ENCODE results near the gene FTHL17.

Gene FTHL17

DNA sequence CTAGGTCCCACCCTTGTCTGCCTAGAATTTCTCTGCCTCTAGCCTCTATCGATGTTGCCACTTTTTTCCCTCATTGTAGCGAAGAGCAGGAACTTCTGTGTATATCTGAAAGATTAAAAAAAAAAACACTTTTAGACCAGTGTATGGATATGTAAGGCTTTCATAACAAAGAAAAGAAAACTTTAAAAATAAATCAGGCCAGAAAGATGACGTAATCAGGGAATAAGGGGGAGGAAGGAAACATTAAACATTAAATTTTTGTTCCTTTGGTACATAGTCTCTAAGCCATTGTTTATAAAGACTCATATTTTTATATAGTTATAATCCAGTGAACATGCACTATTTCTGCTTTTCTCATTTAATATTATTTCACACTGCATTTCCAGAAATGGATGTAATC is 26.2 kb upstream of the FTHL17 start:
- no peak for TF ChIP-seq CTCF (IDR thresholded peaks at IDR 0.05)

- TF ChIP-seq CTCF (IDR thresholded peaks at IDR 0.05): no peak
Observed at GRCh38 chrX:31093639-31093975, 21.8 kb upstream of the FTHL17 start.

DNA sequence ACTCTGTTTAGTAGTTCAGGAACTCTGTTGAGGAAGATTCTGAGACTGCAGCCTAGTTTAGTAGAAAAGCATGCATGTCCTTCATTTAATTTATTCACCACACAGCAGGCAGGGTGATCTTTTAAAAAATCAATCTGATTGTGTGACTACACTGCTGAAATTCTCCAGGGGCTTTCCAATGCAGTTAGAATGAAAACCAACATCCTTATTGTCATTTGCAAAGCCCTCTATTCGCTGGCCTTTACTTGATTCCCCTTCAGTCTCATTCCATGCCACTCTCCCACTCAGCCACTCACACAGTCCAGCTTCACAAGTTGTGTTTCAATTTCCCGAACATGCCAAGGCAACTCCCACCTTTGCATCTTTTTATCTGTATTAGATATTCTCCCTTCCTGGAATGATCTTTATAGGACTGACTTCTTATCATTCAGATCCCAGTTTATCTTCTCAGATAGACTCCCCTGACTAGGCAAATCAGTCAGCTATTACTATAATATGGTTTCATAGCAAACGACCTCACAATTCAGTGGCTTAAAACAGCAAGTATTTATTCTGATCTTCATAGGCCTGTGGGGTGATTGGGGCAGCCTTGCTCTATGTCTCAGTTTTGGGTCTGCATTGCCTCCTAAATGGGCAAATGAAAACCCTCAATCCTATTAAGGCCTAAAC is 21.3 kb upstream of the FTHL17 start:
- no peak for TF ChIP-seq CTCF (IDR thresholded peaks at IDR 0.05)

DNA sequence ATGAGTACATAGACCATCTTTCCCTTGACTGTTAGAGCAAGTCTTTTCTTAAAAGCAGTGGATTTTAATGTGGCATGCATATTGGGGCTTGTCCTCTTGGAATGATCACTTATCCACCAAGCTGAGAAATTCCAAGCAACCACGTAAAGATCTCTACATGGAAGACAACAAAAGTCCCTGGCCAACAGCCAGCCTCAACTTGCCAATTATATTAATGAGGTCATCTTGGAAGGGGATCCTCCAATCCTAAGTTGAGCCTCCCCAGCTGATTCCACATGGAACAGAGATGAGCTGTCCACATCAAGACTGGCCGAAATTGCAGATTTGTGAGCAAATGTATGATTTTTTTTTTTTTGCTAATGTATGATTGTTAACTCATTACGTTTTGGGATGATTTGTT is 20.6 kb upstream of the FTHL17 start:
- no peak for TF ChIP-seq CTCF (IDR thresholded peaks at IDR 0.05)

DNA sequence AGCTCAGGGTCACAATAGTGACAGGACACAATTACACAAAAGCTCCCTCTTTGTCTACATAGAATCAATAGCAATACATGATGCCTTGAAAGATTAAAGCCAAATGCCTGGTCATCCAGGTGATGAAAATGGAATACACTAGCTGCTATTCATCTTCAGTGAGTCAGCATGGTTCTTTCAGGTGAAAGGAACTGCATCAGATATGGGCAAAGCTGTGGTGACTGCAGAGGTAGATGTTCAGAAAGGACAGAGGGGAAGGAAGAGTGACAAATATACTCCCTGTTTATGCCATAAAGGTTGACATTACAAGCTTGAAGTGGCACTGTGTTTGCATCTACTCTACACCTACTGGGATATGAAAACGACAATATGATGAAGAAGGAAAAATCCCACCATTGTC is 20.0 kb upstream of the FTHL17 start:
- TF ChIP-seq CTCF (IDR thresholded peaks at IDR 0.05): no peak

DNA sequence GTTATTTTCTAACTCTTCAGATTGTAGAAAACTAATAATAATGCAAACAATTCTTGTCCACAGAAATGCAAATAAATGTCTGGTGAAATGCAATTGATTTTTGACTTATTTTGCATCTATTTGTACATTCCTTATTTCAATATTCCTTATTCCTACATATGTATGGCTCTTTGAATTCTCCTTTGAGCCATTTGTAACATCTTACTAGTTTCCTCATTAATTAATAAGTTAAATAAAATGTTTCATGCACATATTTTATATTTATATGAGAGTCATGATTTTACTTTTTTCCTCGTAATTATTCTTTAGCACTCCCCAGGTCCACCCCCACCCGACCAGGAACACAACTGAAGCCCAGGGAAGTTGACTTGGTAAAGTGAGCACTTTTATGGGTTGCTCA is 2.7 kb upstream of the FTHL17 start:
- no peak for TF ChIP-seq CTCF (IDR thresholded peaks at IDR 0.05)

GRCh38 chrX:31071262-31071661 is 579 bp downstream of the FTHL17 start:
- TF ChIP-seq CTCF (IDR thresholded peaks at IDR 0.05): no peak

DNA sequence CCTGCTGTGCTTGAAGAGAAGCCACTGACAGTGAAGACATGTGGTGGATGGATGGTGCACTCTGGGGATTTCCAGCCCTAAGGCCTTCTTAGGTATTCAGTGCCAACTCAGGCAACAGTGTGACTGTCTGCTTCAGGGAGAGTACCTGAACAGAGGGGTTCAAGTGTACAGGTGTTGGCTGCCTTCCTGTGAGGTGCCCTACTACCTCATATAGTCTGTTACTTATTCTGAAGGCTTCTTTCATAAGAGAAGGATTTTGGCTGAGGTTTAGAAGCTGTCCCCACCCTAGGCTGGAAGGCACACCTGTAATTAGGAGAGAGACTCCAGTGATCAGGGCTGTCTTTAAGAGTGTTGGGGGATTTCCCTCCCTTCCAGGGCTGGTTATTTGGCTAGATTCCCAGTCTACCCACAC is 1.8 kb downstream of the FTHL17 start:
- no peak for TF ChIP-seq CTCF (IDR thresholded peaks at IDR 0.05)

Data from LNCAP (cell line).